ENCODE data around the gene ABCC10.
"Not testable (repeated sequence)": the region's sequence is repeated elsewhere in the genome, so short reads cannot be mapped to it uniquely, and the experiment has no call there.

The ABCC10 gene

GRCh38 chr6:43497689-43498088 is 70.3 kb downstream of the ABCC10 start:
- DNase-seq, result no peak

- not testable (repeated sequence) for DNase-seq
Observed at GRCh38 chr6:43498291-43498690, 71.0 kb downstream of the ABCC10 start.

DNA sequence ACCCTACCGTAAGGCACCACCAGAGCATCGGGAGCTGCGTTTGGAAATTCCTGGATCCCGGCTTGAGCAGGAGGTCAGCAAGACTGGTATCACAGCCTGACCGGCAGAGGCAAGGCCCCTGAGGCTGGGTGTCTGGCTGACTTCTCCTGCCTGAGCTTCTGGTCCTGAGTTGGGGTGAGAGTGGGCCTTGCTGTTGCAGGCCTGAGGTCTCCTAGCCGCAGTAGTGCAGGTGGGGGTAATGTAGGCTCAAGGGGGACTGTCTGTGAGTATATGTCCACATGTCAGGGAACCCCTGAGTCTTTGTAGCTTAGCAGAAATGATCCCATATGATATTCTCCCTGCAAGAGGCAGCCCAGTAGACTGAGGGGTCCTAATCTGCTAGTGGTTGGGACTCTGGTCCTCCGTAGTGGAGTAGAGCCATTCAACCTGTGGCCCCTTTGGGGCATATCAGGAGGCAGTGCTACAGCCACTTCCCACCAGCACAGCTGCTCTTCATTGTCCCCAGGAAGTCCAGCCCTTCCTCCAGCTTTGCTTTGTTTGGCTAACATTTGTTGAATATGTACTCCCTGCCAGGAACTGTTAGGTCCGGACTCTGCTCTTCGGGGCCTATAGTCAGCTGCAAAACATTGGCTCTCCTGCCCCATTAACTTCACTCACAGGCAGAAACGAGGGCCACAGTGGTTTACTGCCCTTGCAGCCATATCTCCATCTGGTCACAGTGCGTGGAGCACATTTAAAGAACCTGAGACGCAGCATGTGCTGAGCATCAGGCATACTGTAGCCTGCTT is 71.9 kb downstream of the ABCC10 start:
- no peak for DNase-seq

All from DMS53 (cell line).